Liver (tissue), 9 donors: ENCODE results near the gene TMEM139. TPM values are rescaled to one million over a fixed set of nuclear protein-coding genes. Genes with fewer than 3 reads are reported as not detected.

Experiments used
- DNase-seq: peaks from one replicate; pipeline ENCODE4 v3.0.0-alpha.2; 2017; ENCODE audit warnings: low spot score
- H3K27ac ChIP-seq, 2 donors: one replicate each; pipeline ENCODE4 v1.7.0; 2013; ENCODE audit warnings: inconsistent platforms in 2 of 2, low read length in 2 of 2, control low read depth in 1 of 2, low read depth in 1 of 2, mild to moderate bottlenecking in 1 of 2
- H3K27me3 ChIP-seq, 4 donors: one replicate each; pipeline versions ENCODE4 v1.6.1 to v1.7.0; 2013; ENCODE audit warnings: low read length in 3 of 4, inconsistent platforms in 1 of 4, mild to moderate bottlenecking in 1 of 4, moderate library complexity in 1 of 4; ENCODE audit not compliant: control insufficient read depth in 4 of 4, insufficient read depth in 4 of 4
- H3K36me3 ChIP-seq, 4 donors: one replicate each; pipeline versions ENCODE4 v1.6.1 to v1.7.0; 2013; ENCODE audit warnings: low read length in 3 of 4, mild to moderate bottlenecking in 3 of 4, low read depth in 1 of 4, moderate library complexity in 1 of 4; ENCODE audit not compliant: control insufficient read depth in 4 of 4, insufficient read depth in 3 of 4
- H3K4me1 ChIP-seq, 4 donors: one replicate each; pipeline versions ENCODE4 v1.6.1 to v1.7.0; 2013; ENCODE audit warnings: low read length in 3 of 4, mild to moderate bottlenecking in 3 of 4, moderate library complexity in 1 of 4; ENCODE audit not compliant: control insufficient read depth in 4 of 4, insufficient read depth in 4 of 4
- H3K4me3 ChIP-seq, 3 donors: one replicate each; pipeline versions ENCODE4 v1.6.1 to v1.7.0; 2013; ENCODE audit warnings: low read length in 3 of 3, control low read depth in 1 of 3, low read depth in 1 of 3, mild to moderate bottlenecking in 1 of 3
- H3K9ac ChIP-seq, 2 donors: one replicate each; pipeline ENCODE4 v1.7.0; 2013; ENCODE audit warnings: low read length in 2 of 2, mild to moderate bottlenecking in 2 of 2, moderate library complexity in 2 of 2, control low read depth in 1 of 2, low read depth in 1 of 2
- H3K9me3 ChIP-seq, 4 donors: one replicate each; pipeline versions ENCODE4 v1.6.1 to v1.7.0; 2013; ENCODE audit warnings: low read length in 3 of 4; ENCODE audit not compliant: control insufficient read depth in 4 of 4
- ATF3 ChIP-seq: IDR thresholded peaks from 2 replicates; pipeline ENCODE4 v1.6.1; 2016; ENCODE audit warnings: antibody characterized with exemption
- CTCF ChIP-seq: fragments of 150-350 bp; IDR thresholded peaks from 2 replicates; pipeline ENCODE4 v1.5.1; 2017; ENCODE audit warnings: improper control_type of control experiment, low read depth, low read length; ENCODE audit not compliant: missing input control
- EGR1 ChIP-seq, 2 donors: IDR thresholded peaks; 2 replicates each; pipeline ENCODE4 v1.6.1; 2016 to 2018; ENCODE audit warnings: antibody characterized with exemption in 2 of 2, low read depth in 2 of 2
- FOXA1 ChIP-seq: IDR thresholded peaks from 2 replicates; pipeline ENCODE4 v1.6.1; 2016; ENCODE audit warnings: antibody characterized with exemption
- FOXA2 ChIP-seq: IDR thresholded peaks from 2 replicates; pipeline ENCODE4 v1.6.1; 2016; ENCODE audit warnings: antibody characterized with exemption
- HNF4A ChIP-seq, 2 donors: conservative IDR thresholded peaks; 2 replicates each; pipeline ENCODE4 v1.6.1; 2016; ENCODE audit warnings: antibody characterized with exemption in 2 of 2, mild to moderate bottlenecking in 2 of 2
- HNF4G ChIP-seq: IDR thresholded peaks from 2 replicates; pipeline ENCODE4 v1.6.1; 2016; ENCODE audit warnings: antibody characterized with exemption
- JUND ChIP-seq, 2 donors: IDR thresholded peaks; 2 replicates each; pipeline ENCODE4 v1.6.1; 2016; ENCODE audit warnings: antibody characterized with exemption in 2 of 2
- NR2F2 ChIP-seq: IDR thresholded peaks from 2 replicates; pipeline ENCODE4 v1.6.1; 2016; ENCODE audit warnings: antibody characterized with exemption
- RAD21 ChIP-seq, 2 donors: IDR thresholded peaks; 2 replicates each; pipeline ENCODE4 v1.6.1; 2016; ENCODE audit warnings: antibody characterized with exemption in 2 of 2, mild to moderate bottlenecking in 2 of 2
- SP1 ChIP-seq: IDR thresholded peaks from 2 replicates; pipeline ENCODE4 v1.6.1; 2018; ENCODE audit warnings: antibody characterized with exemption, mild to moderate bottlenecking
- YY1 ChIP-seq: IDR thresholded peaks from 2 replicates; pipeline ENCODE4 v1.6.1; 2016; ENCODE audit warnings: antibody characterized with exemption, mild to moderate bottlenecking
- ZBTB33 ChIP-seq: IDR thresholded peaks from 2 replicates; pipeline ENCODE4 v1.6.1; 2016; ENCODE audit warnings: antibody characterized with exemption
- WGBS: extraction: QIAGEN DNeasy Blood & Tissue Kit; methylation state at CpG from one replicate; pipeline ENCODE4 v1.1.7; 2013; 5-methylcytosine and 5-hydroxymethylcytosine counted together
- polyA plus RNA-seq, 2 donors: library from polyadenylated mRNA; stranded (reverse) in 1 of 2; unstranded in 1 of 2; fragments of 200-250 nt in 1 of 2; fragments of >200 nt in 1 of 2; fragmentation: Nextera tagmentation in 1 of 2; extraction: Ambion mirVana in 1 of 2; gene quantifications; one replicate each; pipeline versions ENCODE4 v1.2.1 to v1.2.3, GENCODE V29; 2013 to 2015
- total RNA-seq, 2 donors: library from RNA; depleted of rRNA; stranded (reverse); fragments of >200 nt; gene quantifications; one replicate each; pipeline ENCODE4 v1.2.3, GENCODE V29; 2014
- donor health status: healthy.
- donor health status: healthy.
- donor health status: healthy.
- donor health status: healthy.
- donor health status: healthy.

TMEM139 gene
- total and polyA plus RNA-seq, 4 donors: 3.0 to 8.6 (median 5.5) TPM

- TF ChIP-seq NR2F2: no peak
- TF ChIP-seq HNF4G: no peak
- no peak for TF ChIP-seq SP1
- TF ChIP-seq RAD21 (IDR thresholded peaks at IDR 0.05): no peak
Measured at GRCh38 chr7:143271240-143271639, 13.5 kb upstream of the TMEM139 start (continued).

GRCh38 chr7:143272871-143273270 lies 11.9 kb upstream of the TMEM139 start:
- no peak overlapping the region for H3K9ac ChIP-seq
- TF ChIP-seq FOXA1 (no peak), ZBTB33 (no peak), JUND (IDR thresholded peaks at IDR 0.05) (no peak), FOXA2 (no peak), CTCF (no peak), ATF3 (no peak), EGR1 (IDR thresholded peaks at IDR 0.05; ENCODE audit: low read depth in 2 of 2) (no peak)
- H3K27ac ChIP-seq: no peak overlapping the region
- peaks cover 1 to 17% (median 1%) of the 10 kb centered on the region in 4 donors for H3K36me3 ChIP-seq
- no peaks in the 10 kb centered on the region for H3K9me3 ChIP-seq
- no peak for DNase-seq
- no peak overlapping the region for H3K4me3 ChIP-seq
- 96% methylated on average over 2 of the region's 2 CpGs for WGBS
- H3K27me3 ChIP-seq: no peaks in the 10 kb centered on the region
- H3K4me1 ChIP-seq: peaks cover 0 to 21% (median 16%) of the 10 kb centered on the region in 4 donors

- Histone ChIP-seq H3K9ac (peak overlapping the region in 1 of 2 donors; percentile 57), H3K4me3 (no peak overlapping the region), H3K27me3 (no peaks in the 10 kb centered on the region), H3K36me3 (no peaks in the 10 kb centered on the region), H3K9me3 (no peaks in the 10 kb centered on the region), H3K27ac (no peak overlapping the region), H3K4me1 (peaks cover 0 to 9% (median 3%) of the 10 kb centered on the region in 4 donors)
- TF ChIP-seq NR2F2 (peak; percentile 20), HNF4A (conservative IDR thresholded peaks at IDR 0.05) (no peak), EGR1 (IDR thresholded peaks at IDR 0.05; ENCODE audit: low read depth in 2 of 2) (no peak), YY1 (no peak)
- WGBS: 56% methylated on average over 8 of the region's 8 CpGs
- DNase-seq: no peak
Measured at GRCh38 chr7:143279186-143280098, 5.3 kb upstream of the TMEM139 start.
